ENCODE results near the gene KCNQ1. TPM values are rescaled to one million over a fixed set of nuclear protein-coding genes. Genes with fewer than 3 reads are reported as not detected.

KCNQ1 gene
- total and polyA plus RNA-seq, 2 of the 13 experiments (the other 11 are each of a cell fraction or from before 2014, with no cell fraction given) = 0.02 to 0.08 TPM

GRCh38 chr11:2810411-2811205, 365.8 kb downstream of the KCNQ1 start:
- no peak for DNase-seq (ENCODE audit: low spot score)
- ATAC-seq = no peak
- Histone ChIP-seq H3K36me3 (replicated peaks in 1 of 2; ENCODE audit: control insufficient read depth in 1 of 2, insufficient read depth in 2 of 2, low read length in 2 of 2) (no peaks in the 10 kb centered on the region), H3K27ac (ENCODE audit: extremely low read length, insufficient read depth, low read length) (no peak overlapping the region), H3K4me3 (replicated peaks in 1 of 3; ENCODE audit: insufficient read depth in 1 of 3, low read depth in 2 of 3, low read length in 3 of 3) (no peak overlapping the region), H3K4me2 (ENCODE audit: low read depth, low read length) (no peak overlapping the region), H3K27me3 (ENCODE audit: control insufficient read depth in 1 of 2, insufficient read depth in 2 of 2, low read length in 2 of 2) (peaks cover 9 to 73% of the 10 kb centered on the region in 2 experiments), H3K79me2 (ENCODE audit: insufficient read depth, low read length) (no peaks in the 10 kb centered on the region), H3K9ac (ENCODE audit: insufficient read depth, low read depth, low read length) (no peak overlapping the region), H4K20me1 (ENCODE audit: insufficient read depth, low read length) (0 out of 2 replicates have a peak, but pooled peaks cover 5% of the 10 kb centered on the region), H3K9me3 (ENCODE audit: low read length) (peaks cover 6% of the 10 kb centered on the region; the same call in 1 of the 2 replicates), H3K4me1 (ENCODE audit: insufficient read depth, low read length) (peaks cover 6% of the 10 kb centered on the region; the same call in 1 of the 2 replicates), H2AFZ (ENCODE audit: low read length) (no peak overlapping the region)
- no peak for TF ChIP-seq SALL1 (CRISPR knock-in tag; IDR thresholded peaks at IDR 0.05)
- no peak for TF ChIP-seq DMTF1 (CRISPR knock-in tag; IDR thresholded peaks at IDR 0.05)
- TF ChIP-seq ZNF354B (CRISPR knock-in tag; IDR thresholded peaks at IDR 0.05) = no peak
- no peak for TF ChIP-seq ZNF124 (CRISPR knock-in tag; IDR thresholded peaks at IDR 0.05)
- TF ChIP-seq SP1 (IDR thresholded peaks at IDR 0.05) = no peak
- no peak for TF ChIP-seq SP1 (CRISPR knock-in tag; IDR thresholded peaks at IDR 0.05)
- no peak for TF ChIP-seq GPN1 (CRISPR knock-in tag; IDR thresholded peaks at IDR 0.05; ENCODE audit: borderline replicate concordance)
- TF ChIP-seq TFE3 (CRISPR knock-in tag; IDR thresholded peaks at IDR 0.05) = no peak
- POLR2A ChIA-PET = no interaction called here
- BruUV-seq (replicated peaks) = no TSS peak
- intact Hi-C loops (cut with micrococcal nuclease; ENCODE audit: unreplicated experiment) = no loop called here
- 52% methylated on average over 14 of the region's 18 CpGs for WGBS (ENCODE audit: low lambda C conversion rate)
- in situ Hi-C loops (cut with HindIII; ENCODE audit: extremely low pct_ligation_motif_present, low pct_unique_long_range_greater_than_20kb) = no loop called here
- FAIRE-seq = no peak
- CTCF ChIA-PET (ENCODE audit: low intra/inter-chr PET ratio, low total read pairs) = no interaction called here

All from HepG2 (cell line).